A673 (cell line): ENCODE data around the gene ZC3HAV1L. TPM values are rescaled to one million over a fixed set of nuclear protein-coding genes. Genes with fewer than 3 reads are reported as not detected.
"Not testable (repeated sequence)": the region's sequence is repeated elsewhere in the genome, so short reads cannot be mapped to it uniquely, and the experiment has no call there.

Source experiments
- BruUV-seq: library from RNA; stranded (reverse); fragments of 400-500 nt; replicated peaks from 2 replicates; lab custom pipeline; 2021; lab: Mats Ljungman, UMichigan
- CTCF ChIA-PET: fragments of 300-600 bp; sonication (Branson Sonifier 250); formaldehyde crosslinking; loops from one replicate; lab custom pipeline; 2022; ENCODE audit warnings: antibody characterized with exemption; lab: Charles Lee
- POLR2A ChIA-PET: fragments of 300-600 bp; sonication (Branson Sonifier 250); formaldehyde crosslinking; loops from one replicate; lab custom pipeline; 2022; ENCODE audit warnings: antibody characterized with exemption; ENCODE audit not compliant: low non-redundant PET; lab: Charles Lee
- DNase-seq: peaks from one replicate; pipeline ENCODE4 v3.0.0-alpha.2; 2015; ENCODE audit warnings: low spot score
- H3K27ac ChIP-seq: fragments of 200-600 bp; sonication (generic); 2 replicates; pipeline ENCODE4 v1.5.1; 2016; ENCODE audit warnings: mixed run types, low read depth, mild to moderate bottlenecking, mixed read lengths, antibody characterized with exemption, low read length; ENCODE audit not compliant: poor library complexity, severe bottlenecking
- H3K27me3 ChIP-seq: fragments of 200-600 bp; sonication (generic); replicated peaks from 2 replicates; pipeline ENCODE4 v1.6.1; 2017; ENCODE audit warnings: mixed run types, low read depth, mild to moderate bottlenecking, mixed read lengths, antibody characterized with exemption, low read length; ENCODE audit not compliant: insufficient read depth, poor library complexity
- H3K36me3 ChIP-seq: fragments of 200-600 bp; sonication (generic); 2 replicates; pipeline ENCODE4 v1.6.1; 2016; ENCODE audit warnings: mixed run types, mild to moderate bottlenecking, mixed read lengths, antibody characterized with exemption, low read length; ENCODE audit not compliant: insufficient read depth, poor library complexity, severe bottlenecking
- H3K4me1 ChIP-seq: fragments of 200-600 bp; sonication (generic); 2 replicates; pipeline ENCODE4 v1.6.1; 2017; ENCODE audit warnings: mixed run types, mild to moderate bottlenecking, mixed read lengths, antibody characterized with exemption, low read length; ENCODE audit not compliant: insufficient read depth, poor library complexity, severe bottlenecking
- H3K4me3 ChIP-seq: fragments of 200-600 bp; sonication (generic); 2 replicates; pipeline ENCODE4 v1.5.1; 2016; ENCODE audit warnings: low read depth, mixed run types, mild to moderate bottlenecking, mixed read lengths, low read length; ENCODE audit not compliant: poor library complexity, severe bottlenecking
- H3K9me3 ChIP-seq: fragments of 200-600 bp; sonication (generic); 2 replicates; pipeline ENCODE4 v1.6.1; 2016; ENCODE audit warnings: mixed run types, low read depth, mild to moderate bottlenecking, mixed read lengths, antibody characterized with exemption, low read length; ENCODE audit not compliant: poor library complexity, severe bottlenecking
- CTCF ChIP-seq: fragments of 300-800, 200-600 bp; sonication (generic); conservative IDR thresholded peaks from 2 replicates; pipeline ENCODE4 v1.5.1; 2017; ENCODE audit warnings: low read depth, mild to moderate bottlenecking, antibody characterized with exemption, low read length, moderate library complexity, mixed read lengths
- EZH2 ChIP-seq: fragments of 200-600 bp; sonication (generic); IDR thresholded peaks from 2 replicates; pipeline ENCODE4 v1.6.1; 2017; ENCODE audit warnings: borderline replicate concordance, low read depth, mild to moderate bottlenecking, mixed read lengths, antibody characterized with exemption, low read length; ENCODE audit not compliant: poor library complexity, severe bottlenecking
- intact Hi-C: fragments of 100-400 bp; cut with micrococcal nuclease; formaldehyde crosslinking; loops from one replicate; pipeline ENCODE4 v1.10.0; 2022; ENCODE audit not compliant: unreplicated experiment
- total RNA-seq: library from RNA; stranded (reverse); gene quantifications from 2 replicates; pipeline ENCODE4 v1.2.3, GENCODE V29; 2021

ZC3HAV1L gene
- total RNA-seq, 1 experiment from 2014 or later = 36.5 TPM

- intact Hi-C loops = no loop called here
- Histone ChIP-seq H3K4me1 (peaks cover 3% of the 10 kb centered on the region), H3K27ac (no peak overlapping the region), H3K36me3 (peaks cover 2% of the 10 kb centered on the region), H3K9me3 (no peaks in the 10 kb centered on the region), H3K4me3 (no peak overlapping the region), H3K27me3 (no peaks in the 10 kb centered on the region)
- DNase-seq = no peak
- TF ChIP-seq CTCF (no peak), EZH2 (no peak)
- BruUV-seq = no TSS peak
- ChIA-PET CTCF (no interaction called here), POLR2A (no interaction called here)
Observed at GRCh38 chr7:139078399-139078798, 42.6 kb upstream of the ZC3HAV1L start.

- CTCF ChIA-PET, H3K9me3 ChIP-seq, H3K4me1 ChIP-seq, H3K4me3 ChIP-seq, BruUV-seq, DNase-seq, H3K36me3 ChIP-seq, intact Hi-C loops, POLR2A ChIA-PET, H3K27ac ChIP-seq, H3K27me3 ChIP-seq: not testable (repeated sequence)
Observed at GRCh38 chr7:139077706-139078105, 41.9 kb upstream of the ZC3HAV1L start.

GRCh38 chr7:139075871-139076686 lies 40.2 kb upstream of the ZC3HAV1L start:
- no peak overlapping the region for H3K27ac ChIP-seq
- H3K36me3 ChIP-seq = peaks cover 6% of the 10 kb centered on the region
- CTCF ChIA-PET = interaction anchor here (0.7 to 2.4 kb wide), 2 partner anchors 16 to 190 kb away, joined by 3 to 14 read pairs; no protein-coding TSS in a partner anchor
- no peak for DNase-seq
- TF ChIP-seq CTCF (no peak), EZH2 (no peak)
- H3K4me1 ChIP-seq = peaks cover 3% of the 10 kb centered on the region
- no peaks in the 10 kb centered on the region for H3K27me3 ChIP-seq
- BruUV-seq = no TSS peak
- no peaks in the 10 kb centered on the region for H3K9me3 ChIP-seq
- POLR2A ChIA-PET = no interaction called here
- no peak overlapping the region for H3K4me3 ChIP-seq
- intact Hi-C loops = loop anchor here (1.0 to 2.0 kb wide), 2 partner anchors 59 to 189 kb away; no protein-coding TSS in a partner anchor
